ENCODE results near the gene SEPTIN3.

SEPTIN3 gene

GRCh38 chr22:41975299-41976069 is 6.2 kb downstream of the SEPTIN3 start:
- no peak for DNase-seq (ENCODE audit: low read depth in 2 of 2)

GRCh38 chr22:41976070-41976901 is 7.0 kb downstream of the SEPTIN3 start:
- DNase-seq (ENCODE audit: low read depth in 2 of 2) = no peak

GRCh38 chr22:41976961-41977566 is 7.8 kb downstream of the SEPTIN3 start:
- no peak for DNase-seq (ENCODE audit: low read depth in 2 of 2)

GRCh38 chr22:41978732-41979131 is 9.5 kb downstream of the SEPTIN3 start:
- DNase-seq (ENCODE audit: low read depth in 2 of 2) = no peak

- DNase-seq (ENCODE audit: low read depth in 2 of 2) = no peak
Observed at GRCh38 chr22:41979423-41980250, 10.4 kb downstream of the SEPTIN3 start.

- no peak for DNase-seq (ENCODE audit: low read depth in 2 of 2)
Observed at GRCh38 chr22:41982865-41983264, 13.6 kb downstream of the SEPTIN3 start.

GRCh38 chr22:41983513-41984405 is 14.5 kb downstream of the SEPTIN3 start:
- no peak for DNase-seq (ENCODE audit: low read depth in 2 of 2)

- no peak for DNase-seq (ENCODE audit: low read depth in 2 of 2)
Observed at GRCh38 chr22:41987276-41987675, 18.0 kb downstream of the SEPTIN3 start.

- no peak for DNase-seq (ENCODE audit: low read depth in 2 of 2)
Observed at GRCh38 chr22:41989246-41989645, 20.0 kb downstream of the SEPTIN3 start.

GRCh38 chr22:41991111-41991510 is 21.9 kb downstream of the SEPTIN3 start:
- no peak for DNase-seq (ENCODE audit: low read depth in 2 of 2)

- DNase-seq (ENCODE audit: low read depth in 2 of 2) = no peak
Observed at GRCh38 chr22:41992496-41992895, 23.3 kb downstream of the SEPTIN3 start.

- DNase-seq (ENCODE audit: low read depth in 2 of 2) = no peak
Observed at GRCh38 chr22:41995211-41995610, 26.0 kb downstream of the SEPTIN3 start.

GRCh38 chr22:41996826-41997225 is 27.6 kb downstream of the SEPTIN3 start:
- no peak for DNase-seq (ENCODE audit: low read depth in 2 of 2)

- DNase-seq (ENCODE audit: low read depth in 2 of 2) = peak; percentile 48 to 53
Observed at GRCh38 chr22:41998361-41999261, 29.4 kb downstream of the SEPTIN3 start, which contains the start of gene WBP2NL. TSS of gene WBP2NL (plus strand) at chr22:41998788. CDS start at chr22:41998819, 31 bp downstream.

GRCh38 chr22:42000466-42000865 is 31.2 kb downstream of the SEPTIN3 start:
- no peak for DNase-seq (ENCODE audit: low read depth in 2 of 2)

GRCh38 chr22:42001121-42001520 is 31.9 kb downstream of the SEPTIN3 start:
- DNase-seq (ENCODE audit: low read depth in 2 of 2) = no peak

- no peak for DNase-seq (ENCODE audit: low read depth in 2 of 2)
Observed at GRCh38 chr22:42001706-42002105, 32.5 kb downstream of the SEPTIN3 start.

- no peak for DNase-seq (ENCODE audit: low read depth in 2 of 2)
Observed at GRCh38 chr22:42007922-42008321, 38.7 kb downstream of the SEPTIN3 start.

- DNase-seq (ENCODE audit: low read depth in 2 of 2) = no peak
Observed at GRCh38 chr22:42010778-42011177, 41.5 kb downstream of the SEPTIN3 start.
